Endothelial cell of umbilical vein (primary cell): ENCODE results near the gene MYO7B. TPM values are rescaled to one million over a fixed set of nuclear protein-coding genes. Genes with fewer than 3 reads are reported as not detected.

ENCODE experiments used
- BruUV-seq: library from RNA; stranded (reverse); fragments of 400-500 nt; replicated peaks from 2 replicates; lab custom pipeline; 2021; lab: Mats Ljungman, UMichigan
- CTCF ChIA-PET: fragments of 300-600, 350-600 bp; sonication (Branson Sonifier 250); formaldehyde crosslinking; loops from one replicate; lab custom pipeline; 2021; ENCODE audit warnings: antibody characterized with exemption, inconsistent platforms; lab: Charles Lee
- POLR2A ChIA-PET: fragments of 300-600, 350-600 bp; sonication (Branson Sonifier 250); formaldehyde crosslinking; loops from one replicate; lab custom pipeline; 2021; ENCODE audit warnings: antibody characterized with exemption, inconsistent platforms; lab: Charles Lee
- DNase-seq: peaks from one replicate; pipeline ENCODE4 v3.0.0-alpha.2; 2011; ENCODE audit warnings: low read depth, low spot score
- FAIRE-seq: peaks from 2 replicates; lab custom pipeline; 2011; peaks lifted over from hg19 to GRCh38; lab: Jason Lieb, UNC
- H2AFZ ChIP-seq: 2 replicates; pipeline ENCODE4 v1.6.0; 2012; ENCODE audit warnings: low read depth, low read length, control low read depth, inconsistent platforms
- H3K27ac ChIP-seq: 2 replicates; pipeline ENCODE4 v1.5.1; 2011; ENCODE audit warnings: low read depth, mild to moderate bottlenecking, control low read depth, low read length, moderate library complexity; ENCODE audit not compliant: insufficient read depth
- H3K27me3 ChIP-seq, 2 experiments: 2 replicates each; pipeline versions ENCODE4 v1.6.0 to v1.6.1; 2011; ENCODE audit warnings: low read length in 2 of 2, mixed read lengths in 1 of 2; ENCODE audit not compliant: control insufficient read depth in 2 of 2, insufficient read depth in 2 of 2
- H3K36me3 ChIP-seq, 2 experiments: 2 replicates in 1 of 2; 3 replicates in 1 of 2; pipeline ENCODE4 v1.5.1; 2011; ENCODE audit warnings: low read length in 2 of 2, mild to moderate bottlenecking in 1 of 2, moderate library complexity in 1 of 2; ENCODE audit not compliant: control insufficient read depth in 2 of 2, insufficient read depth in 2 of 2; ENCODE audit errors: extremely low read depth in 1 of 2
- H3K4me1 ChIP-seq: 3 replicates; pipeline ENCODE4 v1.5.1; 2011; ENCODE audit warnings: mild to moderate bottlenecking, low read length; ENCODE audit not compliant: control insufficient read depth, insufficient read depth; ENCODE audit errors: extremely low read depth
- H3K4me2 ChIP-seq: 2 replicates; pipeline ENCODE4 v1.6.1; 2011; ENCODE audit warnings: low read length, control low read depth, mixed read lengths; ENCODE audit not compliant: insufficient read depth
- H3K4me3 ChIP-seq, 3 experiments: fragments of 200-600 bp in 1 of 3; sonication (generic), shearing (Covaris generic) in 1 of 3; replicated peaks in 1 of 3; 2 replicates each; pipeline ENCODE4 v1.5.1; 2011 to 2016; ENCODE audit warnings: control low read depth in 3 of 3, low read length in 3 of 3, mild to moderate bottlenecking in 2 of 3, inconsistent platforms in 1 of 3, low read depth in 1 of 3, moderate library complexity in 1 of 3; ENCODE audit not compliant: insufficient read depth in 1 of 3
- H3K79me2 ChIP-seq: 2 replicates; pipeline ENCODE4 v1.6.0; 2012; ENCODE audit warnings: low read length, inconsistent platforms; ENCODE audit not compliant: control insufficient read depth, insufficient read depth
- H3K9ac ChIP-seq: replicated peaks from 2 replicates; pipeline ENCODE3; 2011; ENCODE audit warnings: low read length, control low read depth; ENCODE audit not compliant: insufficient read depth; ENCODE audit errors: extremely low read depth
- H3K9me1 ChIP-seq: replicated peaks from 3 replicates; pipeline ENCODE4 v1.6.0; 2011; ENCODE audit warnings: mild to moderate bottlenecking, low read length; ENCODE audit not compliant: control insufficient read depth, insufficient read depth; ENCODE audit errors: extremely low read depth
- H3K9me3 ChIP-seq: replicated peaks from 2 replicates; pipeline ENCODE4 v1.5.1; 2012; ENCODE audit warnings: low read length, inconsistent platforms; ENCODE audit not compliant: control insufficient read depth, insufficient read depth
- H4K20me1 ChIP-seq: replicated peaks from 2 replicates; pipeline ENCODE3; 2011; ENCODE audit warnings: mild to moderate bottlenecking, low read length; ENCODE audit not compliant: control insufficient read depth, insufficient read depth; ENCODE audit errors: extremely low read depth
- CTCF ChIP-seq, 2 donors: IDR thresholded peaks; 1 replicate in 1 of 2; 2 replicates in 1 of 2; pipeline ENCODE4 v1.5.1; 2011; ENCODE audit warnings: low read length in 2 of 2, mild to moderate bottlenecking in 2 of 2, moderate library complexity in 2 of 2, control low read depth in 1 of 2, inconsistent platforms in 1 of 2, low read depth in 1 of 2; ENCODE audit not compliant: insufficient read depth in 1 of 2; ENCODE audit errors: extremely low read depth in 1 of 2
- EZH2 ChIP-seq: IDR thresholded peaks from 2 replicates; pipeline ENCODE4 v1.6.1; 2012; ENCODE audit warnings: borderline replicate concordance, low read depth, mild to moderate bottlenecking, moderate library complexity, low read length, inconsistent platforms; ENCODE audit not compliant: severe bottlenecking
- GATA2 ChIP-seq: IDR thresholded peaks from 2 replicates; pipeline ENCODE4 v1.7.0; 2011; ENCODE audit warnings: low read depth, mild to moderate bottlenecking, moderate library complexity, mixed read lengths, low read length; ENCODE audit not compliant: insufficient read length, insufficient read depth
- JUN ChIP-seq: IDR thresholded peaks from 2 replicates; pipeline ENCODE4 v1.6.1; 2011; ENCODE audit warnings: borderline replicate concordance, low read depth; ENCODE audit not compliant: insufficient read length, insufficient read depth
- MAX ChIP-seq: IDR thresholded peaks from 2 replicates; pipeline ENCODE4 v1.6.1; 2011; ENCODE audit not compliant: insufficient read depth, insufficient read length
- dilution Hi-C: fragments of 300-500 bp; cut with MboI; formaldehyde crosslinking; loops from one replicate; pipeline ENCODE4 v1.15.0; 2019; ENCODE audit warnings: low sequenced_read_pairs; ENCODE audit not compliant: extremely low pct_ligation_motif_present
- intact Hi-C: fragments of 100-400 bp; cut with micrococcal nuclease; formaldehyde crosslinking; loops from one replicate; pipeline ENCODE4 v1.10.0; 2022
- polyA plus RNA-seq, 4 experiments: library from polyadenylated mRNA; depleted of rRNA in 3 of 4; stranded (reverse) in 3 of 4; unstranded in 1 of 4; fragments of >200 nt; gene quantifications; 2 replicates each; pipeline versions ENCODE4 v1.2.1 to v1.2.3, GENCODE V29; 2011 to 2012; ENCODE audit warnings: missing spikeins in 1 of 4
- total RNA-seq: library from RNA; stranded (reverse); gene quantifications from 2 replicates; pipeline ENCODE4 v1.2.3, GENCODE V29; 2021

Gene MYO7B
- total and polyA plus RNA-seq, 2 donors (not counting 3 experiments of a cell fraction or from before 2014, with no cell fraction given): 0.17 TPM; not detected in 1

- no peaks in the 10 kb centered on the region for H3K79me2 ChIP-seq
- H3K9me3 ChIP-seq: no peaks in the 10 kb centered on the region
- no peak overlapping the region for H3K4me2 ChIP-seq
- no peak for DNase-seq
- TF ChIP-seq GATA2: no peak
- TF ChIP-seq JUN: no peak
- TF ChIP-seq EZH2: no peak
- no peak for TF ChIP-seq MAX
- no peak for TF ChIP-seq CTCF (IDR thresholded peaks at IDR 0.05; ENCODE audit: extremely low read depth in 1 of 2, insufficient read depth in 1 of 2, low read depth in 1 of 2, low read length in 2 of 2)
- no peak overlapping the region for H2AFZ ChIP-seq
- no TSS peak for BruUV-seq
- no peak for FAIRE-seq
- peaks cover 2 to 5% of the 10 kb centered on the region in 2 experiments for H3K27me3 ChIP-seq
- no peak overlapping the region for H3K4me3 ChIP-seq
- no peaks in the 10 kb centered on the region for H4K20me1 ChIP-seq
- no peaks in the 10 kb centered on the region for H3K4me1 ChIP-seq
- ChIA-PET POLR2A (no interaction called here), CTCF (interaction anchor here (1.3 to 7.0 kb wide), 2 partner anchors 11 to 70 kb away, joined by 3 to 61 read pairs; no protein-coding TSS in a partner anchor)
- intact Hi-C loops: no loop called here
- H3K9me1 ChIP-seq: no peaks in the 10 kb centered on the region
- H3K36me3 ChIP-seq: no peaks in the 10 kb centered on the region
- H3K27ac ChIP-seq: no peak overlapping the region
- H3K9ac ChIP-seq: no peak overlapping the region
- dilution Hi-C loops: no loop called here
Observed at GRCh38 chr2:127580167-127581049, 44.9 kb downstream of the MYO7B start.
